Measurements from ENCODE around the gene CABP1. TPM values are rescaled to one million over a fixed set of nuclear protein-coding genes. Genes with fewer than 3 reads are reported as not detected.

CABP1 gene
- total and polyA plus RNA-seq, 2 donors (not counting 3 experiments of a cell fraction or from before 2014, with no cell fraction given) = 0.07 to 0.31 TPM

DNA sequence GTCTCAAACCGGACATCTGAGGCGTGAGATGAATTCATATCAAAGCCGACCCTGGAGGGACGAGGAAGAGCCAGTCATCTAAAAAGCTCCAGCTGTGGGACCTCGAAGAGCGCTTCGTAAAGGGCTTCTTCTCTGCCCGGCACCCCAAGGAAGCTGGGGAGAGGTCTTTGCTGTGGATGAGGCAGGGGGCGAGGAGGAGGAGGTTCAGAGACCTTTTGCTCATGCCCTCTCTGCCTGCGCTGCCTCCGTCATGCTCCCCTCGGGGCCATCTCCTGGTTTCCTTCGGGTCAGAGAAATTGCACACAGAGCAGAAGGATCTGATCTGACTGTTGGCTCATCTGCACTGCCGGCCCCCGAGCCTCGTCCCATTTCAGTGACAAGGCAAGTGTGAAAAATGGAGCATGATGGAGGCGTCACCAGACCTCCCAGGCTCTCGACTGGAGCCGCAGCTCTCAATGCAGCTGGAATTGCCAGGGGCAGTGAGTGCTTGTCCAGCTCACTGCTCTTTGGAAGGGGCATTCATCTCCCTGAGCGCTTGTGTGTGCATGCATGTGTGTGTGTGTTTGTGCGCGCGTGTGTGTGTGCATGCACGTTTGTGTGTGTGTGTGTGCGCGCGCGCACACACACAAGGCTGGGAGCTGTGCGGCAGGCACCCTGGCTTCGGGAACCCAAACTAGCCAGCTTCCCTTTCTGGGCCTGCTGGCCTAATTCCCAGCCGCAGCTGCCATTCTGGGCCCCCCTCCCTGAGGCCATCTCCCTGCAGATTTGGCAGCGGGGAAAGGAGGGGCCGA lies 9.2 kb downstream of the CABP1 start:
- Histone ChIP-seq H3K4me1 (ENCODE audit: control insufficient read depth, extremely low read depth, insufficient read depth, low read length) (peaks cover 10% of the 10 kb centered on the region), H3K27ac (ENCODE audit: insufficient read depth, low read depth, low read length) (no peak overlapping the region), H3K36me3 (ENCODE audit: control insufficient read depth in 2 of 2, extremely low read depth in 1 of 2, insufficient read depth in 2 of 2, low read length in 2 of 2) (no peaks in the 10 kb centered on the region), H3K9me3 (replicated peaks; ENCODE audit: control insufficient read depth, insufficient read depth, low read length) (no peaks in the 10 kb centered on the region), H3K9me1 (replicated peaks; ENCODE audit: control insufficient read depth, extremely low read depth, insufficient read depth, low read length) (no peaks in the 10 kb centered on the region), H3K4me2 (ENCODE audit: insufficient read depth, low read length) (peak overlapping the region; percentile 80), H3K27me3 (ENCODE audit: control insufficient read depth in 2 of 2, insufficient read depth in 2 of 2, low read length in 2 of 2) (peaks cover 35 to 39% of the 10 kb centered on the region in 2 experiments), H3K4me3 (replicated peaks in 1 of 3; ENCODE audit: insufficient read depth in 1 of 3, low read depth in 1 of 3, low read length in 3 of 3) (no peak overlapping the region), H3K9ac (replicated peaks; ENCODE audit: extremely low read depth, insufficient read depth, low read length) (no peak overlapping the region), H3K79me2 (ENCODE audit: control insufficient read depth, insufficient read depth, low read length) (no peaks in the 10 kb centered on the region), H2AFZ (ENCODE audit: low read depth, low read length) (peak overlapping the region; percentile 14), H4K20me1 (replicated peaks; ENCODE audit: control insufficient read depth, extremely low read depth, insufficient read depth, low read length) (no peaks in the 10 kb centered on the region)
- peak; percentile 8 for DNase-seq (ENCODE audit: low read depth, low spot score)
- ChIA-PET POLR2A (interaction anchor here (0.6 kb wide), 1 partner anchor 24 kb away, joined by 7 read pairs; no protein-coding TSS in a partner anchor), CTCF (interaction anchor here (0.6 to 6.5 kb wide), 58 partner anchors 9 to 358 kb away, joined by 3 to 87 read pairs (median 4); partner anchors contain the start of genes ACADS, CABP1, HNF1A and MLEC)
- BruUV-seq (replicated peaks) = no TSS peak
- TF ChIP-seq JUN (IDR thresholded peaks at IDR 0.05; ENCODE audit: borderline replicate concordance, insufficient read depth, insufficient read length, low read depth) = no peak
- no peak for TF ChIP-seq POLR2AphosphoS5 (IDR thresholded peaks at IDR 0.05; ENCODE audit: insufficient read depth, low read depth, low read length)
- TF ChIP-seq POLR2A (IDR thresholded peaks at IDR 0.05; ENCODE audit: low read depth, low read length) = no peak
- no peak for TF ChIP-seq MYC (IDR thresholded peaks at IDR 0.05; ENCODE audit: low read depth, low read length)
- TF ChIP-seq EZH2 (IDR thresholded peaks at IDR 0.05; ENCODE audit: borderline replicate concordance, low read depth, low read length, severe bottlenecking) = no peak
- no peak for TF ChIP-seq GATA2 (IDR thresholded peaks at IDR 0.05; ENCODE audit: insufficient read depth, insufficient read length, low read depth, low read length)
- TF ChIP-seq, protein P1, sequence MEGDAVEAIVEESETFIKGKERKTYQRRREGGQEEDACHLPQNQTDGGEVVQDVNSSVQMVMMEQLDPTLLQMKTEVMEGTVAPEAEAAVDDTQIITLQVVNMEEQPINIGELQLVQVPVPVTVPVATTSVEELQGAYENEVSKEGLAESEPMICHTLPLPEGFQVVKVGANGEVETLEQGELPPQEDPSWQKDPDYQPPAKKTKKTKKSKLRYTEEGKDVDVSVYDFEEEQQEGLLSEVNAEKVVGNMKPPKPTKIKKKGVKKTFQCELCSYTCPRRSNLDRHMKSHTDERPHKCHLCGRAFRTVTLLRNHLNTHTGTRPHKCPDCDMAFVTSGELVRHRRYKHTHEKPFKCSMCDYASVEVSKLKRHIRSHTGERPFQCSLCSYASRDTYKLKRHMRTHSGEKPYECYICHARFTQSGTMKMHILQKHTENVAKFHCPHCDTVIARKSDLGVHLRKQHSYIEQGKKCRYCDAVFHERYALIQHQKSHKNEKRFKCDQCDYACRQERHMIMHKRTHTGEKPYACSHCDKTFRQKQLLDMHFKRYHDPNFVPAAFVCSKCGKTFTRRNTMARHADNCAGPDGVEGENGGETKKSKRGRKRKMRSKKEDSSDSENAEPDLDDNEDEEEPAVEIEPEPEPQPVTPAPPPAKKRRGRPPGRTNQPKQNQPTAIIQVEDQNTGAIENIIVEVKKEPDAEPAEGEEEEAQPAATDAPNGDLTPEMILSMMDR (IDR thresholded peaks at IDR 0.05; ENCODE audit: extremely low read depth in 1 of 2, insufficient read depth in 1 of 2, low read depth in 1 of 2, low read length in 2 of 2) = no peak
- TF ChIP-seq, protein P2, sequence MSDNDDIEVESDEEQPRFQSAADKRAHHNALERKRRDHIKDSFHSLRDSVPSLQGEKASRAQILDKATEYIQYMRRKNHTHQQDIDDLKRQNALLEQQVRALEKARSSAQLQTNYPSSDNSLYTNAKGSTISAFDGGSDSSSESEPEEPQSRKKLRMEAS (IDR thresholded peaks at IDR 0.05; ENCODE audit: insufficient read depth, insufficient read length) = no peak
- intact Hi-C loops (cut with micrococcal nuclease) (loop anchor here (1.0 to 10.0 kb wide), 3 partner anchors 38 to 445 kb away; partner anchors contain the start of gene MLEC), dilution Hi-C loops (cut with MboI; ENCODE audit: extremely low pct_ligation_motif_present, low sequenced_read_pairs) (no loop called here)
- no peak for FAIRE-seq

Measured in endothelial cell of umbilical vein (primary cell).